ENCODE results near the gene ELOVL7. TPM values are rescaled to one million over a fixed set of nuclear protein-coding genes. Genes with fewer than 3 reads are reported as not detected.

The ELOVL7 gene
- polyA plus RNA-seq, 2 of the 4 experiments (the other 2 are of a cell fraction), result 8.3 to 12.3 TPM

DNA sequence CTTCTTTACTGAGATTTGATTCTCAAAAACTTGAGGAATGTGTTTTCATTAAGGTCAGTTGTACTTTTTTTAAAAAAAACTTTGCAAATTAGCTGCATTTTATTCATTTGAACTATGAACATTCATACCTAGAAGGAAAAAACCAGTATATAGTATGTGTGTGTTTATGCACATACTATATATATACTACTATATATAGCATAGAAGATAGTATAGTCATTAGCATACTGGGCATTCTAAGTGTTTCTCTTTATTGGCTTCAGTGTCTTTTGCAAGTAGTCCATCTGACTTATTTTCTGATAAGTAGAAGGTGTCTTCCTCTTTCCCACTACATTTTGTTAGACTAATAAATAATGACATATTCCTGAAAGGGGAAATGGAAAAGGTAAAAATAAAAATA lies 33.0 kb downstream of the ELOVL7 start:
- Histone ChIP-seq H3K4me3 (no peak overlapping the region), H3K4me1 (peaks cover 32% of the 10 kb centered on the region), H3K9me3 (peaks cover 4% of the 10 kb centered on the region; the same call in 1 of the 3 replicates), H3K27ac (peak overlapping the region; percentile 66 to 83), H3K4me2 (peak overlapping the region; percentile 55)
- ChIA-PET CTCF (interaction anchor here (0.6 kb wide), 1 partner anchor 81 kb away, joined by 3 read pairs; no protein-coding TSS in a partner anchor), POLR2A (no interaction called here)
- ATAC-seq (peak in 1 of 2 experiments; percentile 53; a peak in 3 of 6 replicates), DNase-seq (ENCODE audit: low read depth in 1 of 2, low spot score in 1 of 2) (no peak), FAIRE-seq (no peak)
- TF ChIP-seq RCOR1 (IDR thresholded peaks at IDR 0.05; ENCODE audit: low read depth, low read length) (no peak), CBX2 (IDR thresholded peaks at IDR 0.05; ENCODE audit: borderline replicate concordance, low read depth) (no peak), RFX5 (IDR thresholded peaks at IDR 0.05) (no peak), KDM5A (IDR thresholded peaks at IDR 0.05) (no peak), HOXB5 (CRISPR knock-in tag; IDR thresholded peaks at IDR 0.05) (no peak), GATA3 (IDR thresholded peaks at IDR 0.05; ENCODE audit: borderline replicate concordance) (no peak)
- TF ChIP-seq, protein P1, sequence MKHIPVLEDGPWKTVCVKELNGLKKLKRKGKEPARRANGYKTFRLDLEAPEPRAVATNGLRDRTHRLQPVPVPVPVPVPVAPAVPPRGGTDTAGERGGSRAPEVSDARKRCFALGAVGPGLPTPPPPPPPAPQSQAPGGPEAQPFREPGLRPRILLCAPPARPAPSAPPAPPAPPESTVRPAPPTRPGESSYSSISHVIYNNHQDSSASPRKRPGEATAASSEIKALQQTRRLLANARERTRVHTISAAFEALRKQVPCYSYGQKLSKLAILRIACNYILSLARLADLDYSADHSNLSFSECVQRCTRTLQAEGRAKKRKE (CRISPR knock-in tag; IDR thresholded peaks at IDR 0.05; ENCODE audit: low read depth), result no peak
- TF ChIP-seq, protein P2, sequence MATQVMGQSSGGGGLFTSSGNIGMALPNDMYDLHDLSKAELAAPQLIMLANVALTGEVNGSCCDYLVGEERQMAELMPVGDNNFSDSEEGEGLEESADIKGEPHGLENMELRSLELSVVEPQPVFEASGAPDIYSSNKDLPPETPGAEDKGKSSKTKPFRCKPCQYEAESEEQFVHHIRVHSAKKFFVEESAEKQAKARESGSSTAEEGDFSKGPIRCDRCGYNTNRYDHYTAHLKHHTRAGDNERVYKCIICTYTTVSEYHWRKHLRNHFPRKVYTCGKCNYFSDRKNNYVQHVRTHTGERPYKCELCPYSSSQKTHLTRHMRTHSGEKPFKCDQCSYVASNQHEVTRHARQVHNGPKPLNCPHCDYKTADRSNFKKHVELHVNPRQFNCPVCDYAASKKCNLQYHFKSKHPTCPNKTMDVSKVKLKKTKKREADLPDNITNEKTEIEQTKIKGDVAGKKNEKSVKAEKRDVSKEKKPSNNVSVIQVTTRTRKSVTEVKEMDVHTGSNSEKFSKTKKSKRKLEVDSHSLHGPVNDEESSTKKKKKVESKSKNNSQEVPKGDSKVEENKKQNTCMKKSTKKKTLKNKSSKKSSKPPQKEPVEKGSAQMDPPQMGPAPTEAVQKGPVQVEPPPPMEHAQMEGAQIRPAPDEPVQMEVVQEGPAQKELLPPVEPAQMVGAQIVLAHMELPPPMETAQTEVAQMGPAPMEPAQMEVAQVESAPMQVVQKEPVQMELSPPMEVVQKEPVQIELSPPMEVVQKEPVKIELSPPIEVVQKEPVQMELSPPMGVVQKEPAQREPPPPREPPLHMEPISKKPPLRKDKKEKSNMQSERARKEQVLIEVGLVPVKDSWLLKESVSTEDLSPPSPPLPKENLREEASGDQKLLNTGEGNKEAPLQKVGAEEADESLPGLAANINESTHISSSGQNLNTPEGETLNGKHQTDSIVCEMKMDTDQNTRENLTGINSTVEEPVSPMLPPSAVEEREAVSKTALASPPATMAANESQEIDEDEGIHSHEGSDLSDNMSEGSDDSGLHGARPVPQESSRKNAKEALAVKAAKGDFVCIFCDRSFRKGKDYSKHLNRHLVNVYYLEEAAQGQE (IDR thresholded peaks at IDR 0.05), result no peak
- TF ChIP-seq, protein P3, sequence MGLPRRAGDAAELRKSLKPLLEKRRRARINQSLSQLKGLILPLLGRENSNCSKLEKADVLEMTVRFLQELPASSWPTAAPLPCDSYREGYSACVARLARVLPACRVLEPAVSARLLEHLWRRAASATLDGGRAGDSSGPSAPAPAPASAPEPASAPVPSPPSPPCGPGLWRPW (IDR thresholded peaks at IDR 0.05), result no peak
- TF ChIP-seq, protein P4, sequence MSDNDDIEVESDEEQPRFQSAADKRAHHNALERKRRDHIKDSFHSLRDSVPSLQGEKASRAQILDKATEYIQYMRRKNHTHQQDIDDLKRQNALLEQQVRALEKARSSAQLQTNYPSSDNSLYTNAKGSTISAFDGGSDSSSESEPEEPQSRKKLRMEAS (IDR thresholded peaks at IDR 0.05), result no peak

DNA sequence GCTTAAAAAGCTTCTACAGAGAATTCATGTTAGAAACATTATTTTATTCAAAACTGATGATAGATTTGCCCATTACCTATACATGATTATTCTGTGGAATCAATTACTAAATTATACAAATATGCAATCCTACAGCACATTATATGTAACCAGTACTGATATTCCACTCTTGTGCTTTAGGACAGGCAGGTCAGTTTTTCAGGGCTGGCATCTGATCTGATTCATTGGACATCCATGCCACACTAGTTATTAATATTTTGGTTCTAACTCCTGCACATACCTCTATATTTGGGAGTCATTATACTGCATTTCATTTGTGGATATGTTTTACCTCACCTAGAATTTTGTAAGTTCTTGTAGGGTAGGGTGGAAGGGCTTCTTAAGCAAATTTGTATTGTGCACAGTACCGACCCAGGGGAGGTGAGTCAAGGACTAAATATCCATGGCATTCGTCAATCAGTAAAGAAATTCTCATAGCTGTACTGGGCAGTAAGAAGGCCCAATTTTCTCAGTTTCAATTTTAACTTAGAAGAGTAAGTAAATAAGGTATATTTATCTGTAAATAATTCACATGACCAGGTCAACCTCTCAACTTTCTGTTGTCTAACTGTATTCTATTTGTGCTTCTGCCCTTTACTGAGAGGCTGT lies 33.5 kb downstream of the ELOVL7 start:
- 0% methylated on average over 2 of the region's 2 CpGs for WGBS (ENCODE audit: missing lambda C conversion rate)
- DNase-seq (ENCODE audit: low read depth in 1 of 2, low spot score in 1 of 2), result peak; percentile 57 to 85
- H3K4me3 ChIP-seq, result no peak overlapping the region
- ChIA-PET CTCF (interaction anchor here (0.6 kb wide), 1 partner anchor 81 kb away, joined by 3 read pairs; no protein-coding TSS in a partner anchor), POLR2A (no interaction called here)
- peaks cover 35% of the 10 kb centered on the region for H3K4me1 ChIP-seq
- H3K4me2 ChIP-seq, result peak overlapping the region; percentile 55
- no peak for TF ChIP-seq HEYL (CRISPR knock-in tag; IDR thresholded peaks at IDR 0.05)
- TF ChIP-seq TP53 (CRISPR knock-in tag; IDR thresholded peaks at IDR 0.05), result no peak
- peak; percentile 42 to 48; a peak in 2 of 5 replicates for TF ChIP-seq EP300 (IDR thresholded peaks at IDR 0.05)
- TF ChIP-seq GATA3 (IDR thresholded peaks at IDR 0.05; ENCODE audit: borderline replicate concordance), result peak; percentile 83
- TF ChIP-seq JUN (IDR thresholded peaks at IDR 0.05), result peak; percentile 59 to 60; a peak in 3 of 5 replicates
- TF ChIP-seq ZC3H11A (IDR thresholded peaks at IDR 0.05), result no peak
- TF ChIP-seq CEBPB (IDR thresholded peaks at IDR 0.05), result peak in 1 of 2 experiments; percentile 79; a peak in 2 of 4 replicates
- TF ChIP-seq ZSCAN20 (CRISPR knock-in tag; IDR thresholded peaks at IDR 0.05), result no peak
- TF ChIP-seq, protein P1 (CRISPR knock-in tag; IDR thresholded peaks at IDR 0.05; ENCODE audit: low read depth), result no peak
- no peak for TF ChIP-seq CBX8 (IDR thresholded peaks at IDR 0.05)
- no peak for TF ChIP-seq POLR2AphosphoS2 (conservative IDR thresholded peaks at IDR 0.05; ENCODE audit: low read length)
- TF ChIP-seq SREBF2 (IDR thresholded peaks at IDR 0.05), result no peak
- no peak for TF ChIP-seq EHF (CRISPR knock-in tag; IDR thresholded peaks at IDR 0.05)
- TF ChIP-seq HOXA7 (CRISPR knock-in tag; IDR thresholded peaks at IDR 0.05), result no peak
- TF ChIP-seq RAD21 (conservative IDR thresholded peaks at IDR 0.05 in 1 of 2, IDR thresholded peaks at IDR 0.05 in 1 of 2), result 0 out of 5 replicates have a peak, but pooled peaks of 1 of the 2 experiments have one; percentile 38
- peak; percentile 68 for TF ChIP-seq JUNB (IDR thresholded peaks at IDR 0.05)
- TF ChIP-seq EHMT2 (IDR thresholded peaks at IDR 0.05; ENCODE audit: low read depth), result no peak
- TF ChIP-seq FOSL2 (IDR thresholded peaks at IDR 0.05), result peak; percentile 57; the same call in 1 of the 2 replicates
- peak; percentile 84 for TF ChIP-seq FOSL2 (CRISPR knock-in tag; IDR thresholded peaks at IDR 0.05)
- no peak for TF ChIP-seq ZNF302 (CRISPR knock-in tag; IDR thresholded peaks at IDR 0.05)
- TF ChIP-seq, protein P4 (IDR thresholded peaks at IDR 0.05), result 0 out of 2 replicates have a peak, but pooled peaks have one; percentile 34
- FAIRE-seq, result peak; percentile 100
- peak; percentile 98 to 99 for ATAC-seq
- peaks cover 4% of the 10 kb centered on the region; the same call in 1 of the 3 replicates for H3K9me3 ChIP-seq
- H3K27ac ChIP-seq, result peak overlapping the region; percentile 66 to 78

All from A549 (cell line).